GM19455 (cell line): Measurements from ENCODE around the gene GLCE.
"Not testable (repeated sequence)": the region's sequence is repeated elsewhere in the genome, so short reads cannot be mapped to it uniquely, and the experiment has no call there.

Experiments used
- ATAC-seq: cut with Tn5 transposase; IDR thresholded peaks from one replicate; pipeline ENCODE4 v1.9.1; 2021; ENCODE audit not compliant: unreplicated experiment

Gene GLCE

GRCh38 chr15:69134791-69135190 lies 25.6 kb upstream of the GLCE start:
- ATAC-seq: no peak

GRCh38 chr15:69135499-69135898 lies 24.9 kb upstream of the GLCE start:
- no peak for ATAC-seq

- ATAC-seq: no peak
These were observed 21.5 kb upstream of the GLCE start for GRCh38 chr15:69138963-69139362.

- no peak for ATAC-seq
These were observed 20.1 kb upstream of the GLCE start for GRCh38 chr15:69140306-69140705.

- ATAC-seq: no peak
These were observed 19.1 kb upstream of the GLCE start for GRCh38 chr15:69141286-69141701.

- ATAC-seq: no peak
These were observed 18.6 kb upstream of the GLCE start for GRCh38 chr15:69141833-69142232.

DNA sequence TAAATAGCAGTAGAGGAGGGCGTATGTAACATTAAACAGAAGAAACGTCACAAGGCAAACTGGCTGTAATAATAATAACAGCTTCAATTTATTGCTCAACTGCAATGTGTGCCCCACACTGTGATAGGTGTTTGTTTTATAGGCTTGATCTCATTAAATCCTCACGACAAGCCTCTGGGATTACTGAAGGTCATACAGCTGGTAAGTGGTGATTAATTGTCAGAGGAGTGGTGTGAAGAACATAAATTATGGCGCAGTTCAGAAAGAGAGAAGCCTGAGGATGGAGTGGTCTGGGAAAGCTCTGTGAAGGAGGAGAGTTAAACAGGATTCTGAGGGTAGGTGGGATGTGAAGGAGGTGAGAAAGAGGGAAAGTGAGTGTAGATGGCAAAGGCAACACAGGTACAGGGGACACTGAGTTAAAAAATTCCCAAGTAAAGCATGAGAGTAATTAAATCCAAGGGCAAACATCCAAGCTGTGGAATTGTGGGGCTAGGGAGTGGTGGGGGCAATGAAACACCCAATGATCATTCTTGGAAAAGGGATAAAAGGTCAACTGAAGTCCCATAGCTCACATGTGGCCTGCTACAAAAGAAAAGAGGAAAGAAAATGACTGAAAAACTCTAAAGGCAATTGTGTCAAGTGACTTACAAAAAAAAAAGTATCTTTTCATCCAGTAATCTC lies 16.5 kb upstream of the GLCE start:
- ATAC-seq: no peak

GRCh38 chr15:69144530-69144929 lies 15.9 kb upstream of the GLCE start:
- ATAC-seq: no peak

DNA sequence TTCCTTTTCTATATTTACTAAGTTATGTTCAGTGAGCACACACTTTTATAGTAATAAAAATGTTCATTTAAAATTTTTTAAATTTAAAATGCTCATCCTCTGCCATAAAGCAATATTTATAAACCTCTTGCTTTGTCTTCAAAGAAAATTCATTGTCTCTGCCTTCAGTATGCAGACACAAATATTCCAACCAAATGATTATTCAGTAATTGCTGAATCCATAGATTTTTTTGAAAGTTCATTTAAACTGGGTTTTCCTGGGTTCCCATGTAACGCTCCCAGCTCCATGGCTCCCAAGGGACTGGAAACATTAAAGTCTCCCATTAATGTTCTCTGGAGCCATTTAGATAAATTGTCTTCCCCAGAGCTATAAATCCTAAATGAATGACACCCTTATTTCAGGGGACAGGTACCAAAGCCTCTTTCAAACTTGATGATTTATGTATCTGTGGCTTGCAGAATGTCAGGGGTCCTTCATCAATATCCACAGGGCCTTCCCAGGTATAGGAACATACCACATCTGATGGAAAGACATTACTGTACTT lies 15.2 kb upstream of the GLCE start:
- ATAC-seq: no peak

DNA sequence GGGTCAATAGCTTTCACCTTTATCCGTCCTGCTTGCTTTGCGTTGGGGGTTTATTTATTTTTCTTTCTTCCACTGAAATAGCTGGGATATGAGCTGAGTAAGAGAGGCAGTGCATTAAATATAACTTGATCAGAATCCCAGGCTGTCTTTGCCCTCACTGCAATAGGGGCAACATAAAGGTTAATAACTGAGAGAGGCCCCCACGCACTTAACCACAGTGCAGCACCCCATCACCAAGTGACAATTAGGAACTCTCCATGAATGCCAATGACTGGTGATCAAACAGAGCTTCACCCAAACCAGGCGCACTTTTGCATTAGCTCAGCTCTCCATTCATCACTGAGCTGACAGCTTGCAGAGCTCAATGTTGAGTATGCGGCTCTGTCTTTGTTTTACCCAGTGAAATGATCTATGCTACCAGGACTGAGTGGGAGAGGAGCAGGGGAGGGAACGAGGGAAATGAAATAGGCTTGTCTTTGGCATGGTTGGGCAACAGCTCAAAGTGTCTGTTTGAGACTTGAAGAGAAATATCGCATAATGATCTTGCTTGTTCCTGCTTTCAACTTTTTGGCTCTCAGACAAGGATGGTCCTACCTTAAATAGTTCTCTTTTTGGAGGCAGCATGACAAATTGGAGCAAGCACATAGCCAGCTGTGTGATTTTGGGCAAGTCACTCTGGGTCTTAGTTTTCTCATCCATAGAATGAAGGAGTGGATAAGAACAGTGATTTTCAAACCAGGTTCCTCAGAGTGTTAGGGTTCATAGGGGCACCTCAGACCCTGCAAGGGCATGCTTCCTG lies 14.5 kb upstream of the GLCE start:
- ATAC-seq: no peak

GRCh38 chr15:69146724-69147435 lies 13.6 kb upstream of the GLCE start:
- ATAC-seq: no peak

- no peak for ATAC-seq
These were observed 12.0 kb upstream of the GLCE start for GRCh38 chr15:69148465-69148864.

- ATAC-seq: no peak
These were observed 11.3 kb upstream of the GLCE start for GRCh38 chr15:69149163-69149562.

GRCh38 chr15:69149803-69150202 lies 10.6 kb upstream of the GLCE start:
- no peak for ATAC-seq

- no peak for ATAC-seq
These were observed 10.1 kb upstream of the GLCE start for GRCh38 chr15:69150336-69150735.

DNA sequence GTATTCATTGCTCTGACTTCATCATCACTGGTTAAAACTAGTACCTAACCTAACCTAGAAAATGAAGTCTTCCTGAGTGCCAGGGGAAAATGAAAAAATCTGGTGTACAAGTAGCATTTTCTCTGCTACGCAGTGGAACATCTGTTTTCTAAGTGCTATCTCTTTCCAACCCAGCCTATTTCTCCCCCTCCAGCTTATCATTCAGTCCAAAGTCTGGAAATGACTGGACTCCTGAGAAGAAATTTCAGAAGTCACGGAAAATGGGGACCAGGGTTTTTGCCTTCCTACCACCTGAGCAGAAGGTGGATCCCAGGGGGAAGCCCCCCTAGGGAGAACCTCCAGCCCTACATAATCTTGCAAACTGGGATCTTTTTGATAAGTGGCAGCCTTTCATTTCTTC lies 9.6 kb upstream of the GLCE start:
- ATAC-seq: no peak

- ATAC-seq: no peak
These were observed 7.4 kb upstream of the GLCE start for GRCh38 chr15:69153046-69153445.

DNA sequence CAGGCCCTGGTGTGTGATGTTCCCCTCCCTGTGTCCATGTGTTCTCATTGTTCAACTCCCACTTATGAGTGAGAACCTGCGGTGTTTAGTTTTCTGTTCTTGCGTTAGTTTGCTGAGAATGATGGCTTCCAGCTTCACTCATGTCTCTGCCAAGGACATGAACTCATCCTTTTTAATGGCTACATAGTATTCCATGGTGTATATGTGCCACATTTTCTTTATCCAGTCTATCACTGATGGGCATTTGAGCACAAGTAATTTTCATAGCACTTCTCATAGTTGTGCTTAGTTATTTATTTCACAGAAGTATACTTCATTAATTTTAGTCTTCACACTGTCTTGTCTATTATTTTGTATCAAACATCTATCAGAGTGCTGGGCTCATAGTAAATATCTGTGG lies 6.8 kb upstream of the GLCE start:
- ATAC-seq: not testable (repeated sequence)

- ATAC-seq: no peak
These were observed 6.4 kb upstream of the GLCE start for GRCh38 chr15:69154078-69154477.

DNA sequence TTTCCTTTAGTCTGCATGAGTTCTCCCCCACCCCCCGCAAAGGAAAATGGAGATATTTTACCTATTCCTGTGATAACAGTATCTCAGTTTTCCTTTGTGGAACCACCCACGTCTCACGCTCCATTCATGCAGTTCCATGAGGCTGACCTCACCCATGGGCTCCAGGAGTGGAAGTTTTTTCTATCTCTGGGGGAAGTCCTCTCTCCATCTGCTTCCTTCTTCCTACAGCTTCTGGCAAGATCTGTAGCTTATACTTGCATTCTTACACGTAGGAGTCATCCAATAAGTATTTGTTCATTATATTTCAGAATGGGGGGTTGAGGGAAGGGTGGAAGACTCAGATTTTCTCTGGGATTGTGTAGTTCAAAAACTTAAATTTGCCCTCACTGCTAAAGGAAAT lies 5.8 kb upstream of the GLCE start:
- ATAC-seq: no peak

DNA sequence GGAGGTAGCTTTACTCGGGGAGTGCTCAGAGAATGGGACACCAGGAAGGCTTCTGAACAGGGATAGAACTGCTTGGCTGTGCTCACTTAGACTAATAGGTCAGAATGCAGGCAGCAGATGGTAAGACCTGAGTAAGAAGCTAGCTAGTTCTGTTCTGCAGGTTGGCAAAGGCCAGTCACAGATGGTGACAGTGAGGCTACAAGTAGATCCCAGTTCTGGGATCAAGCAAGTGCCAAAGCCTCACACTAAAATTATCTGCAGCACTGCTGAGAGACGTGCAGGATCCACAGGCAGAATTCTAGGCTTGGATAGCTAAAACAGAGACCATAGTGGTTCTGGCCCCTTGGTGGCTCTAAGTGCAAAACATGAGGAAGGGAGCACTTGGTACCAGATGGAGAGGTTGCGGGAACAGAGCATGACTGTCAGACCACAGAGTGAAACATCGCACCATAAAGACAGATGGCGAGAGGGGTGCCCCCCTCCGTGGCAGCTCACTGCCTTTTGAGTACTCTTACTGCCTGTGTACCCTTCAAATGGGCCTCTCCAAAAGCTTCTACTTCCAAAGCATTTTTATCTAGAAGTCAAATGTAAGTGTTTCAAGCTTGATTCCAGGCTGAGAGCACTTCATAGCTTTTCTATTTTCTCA lies 3.6 kb upstream of the GLCE start:
- ATAC-seq: no peak
